SK-N-MC (cell line): ENCODE data around the gene NFKB2.

Source experiments
- DNase-seq: peaks from one replicate; pipeline ENCODE4 v3.0.0-alpha.2; 2011; ENCODE audit warnings: low read depth, low spot score
- H3K27ac ChIP-seq: fragments of 200-600 bp; sonication (generic); 2 replicates; pipeline ENCODE4 v1.5.1; 2016; ENCODE audit warnings: mixed run types
- H3K36me3 ChIP-seq: fragments of 200-600 bp; sonication (generic); 2 replicates; pipeline ENCODE4 v1.6.1; 2017; ENCODE audit warnings: antibody characterized with exemption, low read length, mixed read lengths; ENCODE audit not compliant: insufficient read depth
- H3K4me3 ChIP-seq: fragments of 200-600 bp; sonication (generic); 2 replicates; pipeline ENCODE4 v1.5.1; 2016
- H3K9ac ChIP-seq: fragments of 200-600 bp; sonication (generic); 2 replicates; pipeline ENCODE4 v1.8.0; 2017; ENCODE audit warnings: mixed run types, mixed read lengths; ENCODE audit not compliant: insufficient read length
- H3K9me3 ChIP-seq: fragments of 200-600 bp; sonication (generic); 2 replicates; pipeline ENCODE4 v1.6.1; 2017; ENCODE audit warnings: low read depth, mild to moderate bottlenecking, antibody characterized with exemption, low read length, moderate library complexity, mixed read lengths
- EZH2 ChIP-seq: fragments of 200-600 bp; sonication (generic); IDR thresholded peaks from one replicate; pipeline ENCODE4 v1.6.1; 2017; ENCODE audit warnings: antibody characterized with exemption
- FOXP2 ChIP-seq: optimal IDR thresholded peaks from 2 replicates; pipeline ENCODE3; 2011; ENCODE audit warnings: mild to moderate bottlenecking, moderate library complexity; ENCODE audit not compliant: insufficient read depth; ENCODE audit errors: extremely low read length, control extremely low read depth
- POLR2AphosphoS5 ChIP-seq: IDR thresholded peaks from 2 replicates; pipeline ENCODE4 v1.6.1; 2012; ENCODE audit warnings: mild to moderate bottlenecking, low read depth, low read length, borderline replicate concordance

Gene NFKB2

GRCh38 chr10:102438374-102438773, 42.9 kb downstream of the NFKB2 start:
- no peak overlapping the region for H3K9ac ChIP-seq
- no peaks in the 10 kb centered on the region for H3K36me3 ChIP-seq
- TF ChIP-seq FOXP2: no peak
- TF ChIP-seq POLR2AphosphoS5: no peak
- TF ChIP-seq EZH2: no peak
- H3K27ac ChIP-seq: no peak overlapping the region
- H3K4me3 ChIP-seq: no peak overlapping the region
- H3K9me3 ChIP-seq: no peaks in the 10 kb centered on the region
- no peak for DNase-seq

GRCh38 chr10:102444851-102445250, 49.3 kb downstream of the NFKB2 start:
- no peak for TF ChIP-seq FOXP2
- TF ChIP-seq EZH2: no peak
- TF ChIP-seq POLR2AphosphoS5: no peak
- Histone ChIP-seq H3K9me3 (no peaks in the 10 kb centered on the region), H3K4me3 (no peak overlapping the region), H3K27ac (no peak overlapping the region), H3K9ac (no peak overlapping the region), H3K36me3 (no peaks in the 10 kb centered on the region)
- no peak for DNase-seq

GRCh38 chr10:102449321-102450123, 54.0 kb downstream of the NFKB2 start:
- H3K36me3 ChIP-seq: no peaks in the 10 kb centered on the region
- no peaks in the 10 kb centered on the region for H3K9me3 ChIP-seq
- H3K4me3 ChIP-seq: peak overlapping the region; percentile 82
- H3K9ac ChIP-seq: peak overlapping the region; percentile 75
- peak overlapping the region; percentile 54; the same call in 1 of the 2 replicates for H3K27ac ChIP-seq
- TF ChIP-seq FOXP2: no peak
- peak; percentile 32; the same call in 1 of the 2 replicates for TF ChIP-seq POLR2AphosphoS5
- DNase-seq: no peak

GRCh38 chr10:102450124-102450373, 54.5 kb downstream of the NFKB2 start:
- Histone ChIP-seq H3K4me3 (peak overlapping the region; percentile 82), H3K9ac (peak overlapping the region; percentile 75), H3K9me3 (no peaks in the 10 kb centered on the region), H3K27ac (peak overlapping the region; percentile 54; the same call in 1 of the 2 replicates), H3K36me3 (no peaks in the 10 kb centered on the region)
- DNase-seq: no peak
- TF ChIP-seq POLR2AphosphoS5 (no peak; the same call in 1 of the 2 replicates), EZH2 (no peak), FOXP2 (no peak)

- TF ChIP-seq POLR2AphosphoS5 (peak; percentile 31; the same call in 1 of the 2 replicates), FOXP2 (no peak)
- Histone ChIP-seq H3K4me3 (peak overlapping the region; percentile 82), H3K9me3 (no peaks in the 10 kb centered on the region), H3K27ac (0 out of 2 replicates have a peak overlapping the region, but pooled peaks have one; percentile 54), H3K36me3 (no peaks in the 10 kb centered on the region), H3K9ac (peak overlapping the region; percentile 75)
- no peak for DNase-seq
These were observed 55.0 kb downstream of the NFKB2 start for GRCh38 chr10:102450374-102451104.

DNA sequence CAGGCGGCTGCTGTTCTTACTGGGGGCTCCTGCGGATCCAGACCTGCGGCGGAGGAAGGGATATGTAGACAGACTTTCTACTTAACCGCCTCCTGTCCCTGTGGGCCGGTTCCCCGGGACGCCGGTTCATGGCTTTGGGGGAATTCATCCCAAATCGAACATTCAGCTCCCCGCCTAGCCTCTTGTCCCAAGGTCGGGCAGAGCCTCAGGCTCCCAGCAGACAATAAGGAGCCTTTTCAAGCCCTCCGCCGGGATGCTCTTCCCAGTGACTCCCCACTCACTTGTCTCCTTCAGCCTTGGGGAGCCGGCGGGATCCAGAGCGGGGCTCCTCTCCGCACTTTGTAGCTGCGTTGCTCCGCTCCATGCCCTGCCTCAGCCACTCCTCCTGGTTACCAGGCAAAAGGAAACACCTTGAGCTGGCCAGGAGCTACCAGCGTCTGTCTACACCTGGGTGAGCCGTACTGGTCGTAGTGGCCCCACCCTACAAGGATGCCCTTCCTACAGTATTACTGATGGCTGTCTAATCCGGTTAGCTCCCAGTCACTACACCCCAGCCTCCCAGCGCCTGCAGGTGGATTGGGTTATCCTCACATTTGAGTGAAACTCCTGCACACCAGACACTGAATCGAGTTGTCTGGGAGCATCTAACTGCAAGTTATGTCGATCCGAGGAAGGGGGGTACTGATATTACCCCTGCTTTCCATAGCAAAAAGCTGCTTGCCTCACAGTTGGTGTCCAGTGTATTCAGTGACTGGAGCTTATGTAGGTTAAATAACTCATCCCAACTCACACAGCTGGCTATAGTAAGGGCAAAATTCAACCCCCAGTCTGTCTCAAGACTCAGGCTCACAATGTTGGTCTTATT, 55.8 kb downstream of the NFKB2 start, which contains the start of gene C10orf95:
TSS of gene C10orf95 (minus strand) at position 439 of the 865 bp plus-strand sequence. CDS start 450 bp downstream, outside the sequence.
- TF ChIP-seq EZH2 (no peak), POLR2AphosphoS5 (no peak), FOXP2 (no peak)
- Histone ChIP-seq H3K27ac (no peak within 1 kb of the TSS), H3K9ac (peak within 1 kb of the TSS; percentile 65), H3K4me3 (peak within 1 kb of the TSS; percentile 82), H3K36me3 (no peaks in the 10 kb centered on the region), H3K9me3 (no peaks in the 10 kb centered on the region)
- no peak for DNase-seq
